GM19468 (cell line): ENCODE results near the gene MC1R.
"Not testable (repeated sequence)": the region's sequence is repeated elsewhere in the genome, so short reads cannot be mapped to it uniquely, and the experiment has no call there.

Experiments used
- ATAC-seq: cut with Tn5 transposase; IDR thresholded peaks from one replicate; pipeline ENCODE4 v1.9.1; 2021; ENCODE audit warnings: mild to moderate bottlenecking, moderate library complexity, moderate number of reproducible peaks; ENCODE audit not compliant: unreplicated experiment; ENCODE audit errors: extremely low read depth

The MC1R gene

GRCh38 chr16:89931964-89932363 lies 13.3 kb downstream of the MC1R start:
- ATAC-seq, result no peak

GRCh38 chr16:89934019-89934418 lies 15.4 kb downstream of the MC1R start:
- ATAC-seq, result not testable (repeated sequence)

GRCh38 chr16:89934611-89935553 lies 16.2 kb downstream of the MC1R start:
- ATAC-seq, result no peak

GRCh38 chr16:89935620-89936019 lies 17.0 kb downstream of the MC1R start:
- ATAC-seq, result not testable (repeated sequence)

GRCh38 chr16:89936034-89936433 lies 17.4 kb downstream of the MC1R start:
- ATAC-seq, result no peak

- no peak for ATAC-seq
Observed at GRCh38 chr16:89936508-89936907, 17.8 kb downstream of the MC1R start.

DNA sequence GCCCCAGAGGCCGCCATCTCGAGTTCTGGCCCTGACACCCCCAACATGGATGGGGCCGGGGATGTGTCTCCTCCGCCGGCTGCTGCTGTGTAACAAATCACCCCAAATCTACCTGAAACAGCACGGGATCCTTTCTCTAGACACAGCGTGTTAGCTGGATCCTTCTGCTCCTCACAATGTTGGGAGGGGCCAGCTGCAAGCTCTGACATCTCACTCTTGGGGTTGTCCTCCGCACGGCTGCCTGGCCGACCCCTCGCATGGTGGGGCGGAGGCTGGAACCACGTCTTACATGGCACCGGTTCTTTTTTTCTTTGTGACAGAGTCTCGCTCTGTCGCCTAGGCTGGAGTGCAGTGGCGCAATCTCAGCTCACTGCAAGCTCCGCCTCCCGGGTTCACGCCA lies 18.3 kb downstream of the MC1R start:
- no peak for ATAC-seq

DNA sequence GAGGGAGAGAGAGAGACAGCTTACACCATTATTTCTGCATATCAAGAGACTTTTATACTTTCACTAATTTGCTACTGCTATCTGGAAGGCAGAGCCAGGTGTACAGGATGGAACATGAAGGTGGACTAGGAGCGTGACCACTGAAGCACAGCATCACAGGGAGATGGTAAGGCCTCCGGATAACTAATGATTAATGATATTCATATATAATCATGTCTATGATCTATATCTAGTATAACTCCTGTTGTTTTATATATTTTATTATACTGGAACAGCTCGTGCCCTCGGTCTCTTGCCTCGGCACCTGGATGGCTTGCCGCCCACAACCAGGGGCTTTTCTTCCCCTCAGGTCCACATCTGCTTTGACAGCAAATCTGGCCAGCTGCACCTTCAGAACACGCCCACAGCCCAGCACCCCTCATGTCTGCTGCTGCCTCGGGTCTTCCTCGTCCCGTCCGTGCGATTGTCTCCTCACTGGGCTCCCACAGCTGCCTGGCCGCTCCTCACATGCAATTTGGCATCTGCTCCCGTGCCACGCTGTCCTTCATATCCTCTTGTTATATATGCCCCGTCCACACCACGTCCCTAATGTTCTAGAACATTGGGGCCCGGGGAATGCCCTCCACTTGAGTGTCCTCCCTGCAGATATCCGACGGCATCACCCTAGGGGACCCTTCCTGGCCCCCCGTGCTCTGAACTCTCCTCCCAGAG lies 19.7 kb downstream of the MC1R start:
- ATAC-seq, result no peak

- no peak for ATAC-seq
Observed at GRCh38 chr16:89944773-89945172, 26.1 kb downstream of the MC1R start.

DNA sequence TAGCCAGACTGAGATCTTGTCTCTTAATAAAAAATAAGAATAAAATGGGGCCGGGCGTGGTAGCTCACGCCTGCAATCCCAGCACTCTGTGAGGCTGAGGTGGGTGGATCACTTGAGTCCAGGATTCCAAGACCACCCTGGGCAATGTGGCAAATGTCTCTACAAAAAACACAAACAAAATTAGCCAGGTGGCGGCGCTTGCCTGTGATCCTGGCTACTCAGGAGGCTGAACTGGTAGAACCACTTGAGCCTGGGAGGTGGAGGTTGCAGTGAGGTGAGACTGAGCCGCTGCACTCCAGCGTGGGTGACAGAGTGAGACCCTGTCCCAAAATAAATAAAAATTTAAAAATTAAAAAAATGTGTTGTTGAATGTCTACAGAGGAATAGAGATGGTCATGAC lies 27.0 kb downstream of the MC1R start:
- ATAC-seq, result no peak

GRCh38 chr16:89946515-89946914 lies 27.9 kb downstream of the MC1R start:
- no peak for ATAC-seq

- ATAC-seq, result no peak
Observed at GRCh38 chr16:89949121-89949742, 30.6 kb downstream of the MC1R start.

DNA sequence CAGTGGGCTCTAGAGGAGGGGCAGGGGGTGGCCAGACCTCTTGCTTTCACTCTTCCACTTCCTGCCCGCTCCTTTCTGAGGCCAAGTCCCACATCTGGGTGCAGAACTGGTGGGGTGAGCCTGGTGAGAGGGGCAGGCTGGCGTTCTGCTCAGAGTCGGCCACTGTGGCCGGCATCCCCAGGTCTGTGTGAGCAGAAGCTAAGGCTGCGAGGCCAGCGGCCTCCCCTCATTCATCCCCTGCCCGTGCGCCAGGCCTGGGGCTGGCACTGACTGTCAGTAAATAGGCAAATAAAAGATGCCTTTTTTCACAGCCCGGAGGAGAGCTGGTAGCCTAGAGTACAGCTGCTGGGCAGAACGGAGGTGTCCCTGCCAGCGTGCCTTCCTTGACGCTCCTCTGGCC lies 31.1 kb downstream of the MC1R start:
- ATAC-seq, result no peak

DNA sequence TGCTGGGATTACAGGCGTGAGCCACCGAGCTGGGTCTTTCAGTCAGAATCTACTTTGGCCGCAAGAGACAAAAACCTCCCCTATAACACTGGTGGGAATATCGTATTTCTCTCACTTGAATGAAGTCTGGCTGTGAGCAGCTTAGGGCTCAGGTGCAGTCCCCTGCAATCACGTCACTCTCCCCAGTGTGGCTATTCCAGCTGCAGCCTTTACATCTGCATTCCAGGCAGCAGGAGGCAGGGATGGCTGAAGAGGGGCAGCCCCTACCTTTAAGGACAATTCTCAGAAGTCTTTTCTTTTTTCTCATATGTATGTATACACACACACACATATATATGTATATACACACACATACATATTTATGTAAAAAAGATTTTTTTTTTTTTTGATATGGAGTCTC lies 32.8 kb downstream of the MC1R start:
- ATAC-seq, result no peak

- ATAC-seq, result no peak
Observed at GRCh38 chr16:89952049-89952448, 33.4 kb downstream of the MC1R start.

GRCh38 chr16:89952551-89952950 lies 33.9 kb downstream of the MC1R start:
- ATAC-seq, result no peak

GRCh38 chr16:89953671-89954406 lies 35.2 kb downstream of the MC1R start:
- peak; percentile 39 for ATAC-seq

DNA sequence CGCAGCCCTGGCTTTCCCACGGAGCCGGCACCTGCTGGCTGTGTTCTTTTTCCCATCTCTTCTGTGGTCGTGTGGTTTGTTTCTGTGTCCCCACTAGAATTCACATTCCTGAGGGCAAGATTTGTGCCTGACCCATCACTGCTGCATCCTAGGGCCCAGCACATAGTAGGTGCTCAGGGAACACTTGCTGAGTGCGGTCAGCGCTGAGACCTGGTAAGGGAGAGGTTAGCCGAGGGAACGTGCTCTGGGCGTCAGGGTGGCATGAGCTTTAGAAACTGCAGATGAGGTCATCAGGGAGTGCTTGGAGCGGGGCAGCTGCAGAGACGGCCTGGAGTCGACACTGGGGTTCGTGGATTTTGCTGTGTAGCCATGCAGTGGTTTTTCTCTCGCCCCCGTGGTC lies 35.8 kb downstream of the MC1R start:
- ATAC-seq, result no peak

GRCh38 chr16:89955001-89955685 lies 36.5 kb downstream of the MC1R start:
- no peak for ATAC-seq
